ENCODE results near the gene PHLDB1. TPM values are rescaled to one million over a fixed set of nuclear protein-coding genes. Genes with fewer than 3 reads are reported as not detected.
A peak's percentile ranks its signal among the peaks of the same experiment; 100 is the strongest.

Gene PHLDB1
- polyA plus RNA-seq, 1 donor from 2014 or later = not detected

DNA sequence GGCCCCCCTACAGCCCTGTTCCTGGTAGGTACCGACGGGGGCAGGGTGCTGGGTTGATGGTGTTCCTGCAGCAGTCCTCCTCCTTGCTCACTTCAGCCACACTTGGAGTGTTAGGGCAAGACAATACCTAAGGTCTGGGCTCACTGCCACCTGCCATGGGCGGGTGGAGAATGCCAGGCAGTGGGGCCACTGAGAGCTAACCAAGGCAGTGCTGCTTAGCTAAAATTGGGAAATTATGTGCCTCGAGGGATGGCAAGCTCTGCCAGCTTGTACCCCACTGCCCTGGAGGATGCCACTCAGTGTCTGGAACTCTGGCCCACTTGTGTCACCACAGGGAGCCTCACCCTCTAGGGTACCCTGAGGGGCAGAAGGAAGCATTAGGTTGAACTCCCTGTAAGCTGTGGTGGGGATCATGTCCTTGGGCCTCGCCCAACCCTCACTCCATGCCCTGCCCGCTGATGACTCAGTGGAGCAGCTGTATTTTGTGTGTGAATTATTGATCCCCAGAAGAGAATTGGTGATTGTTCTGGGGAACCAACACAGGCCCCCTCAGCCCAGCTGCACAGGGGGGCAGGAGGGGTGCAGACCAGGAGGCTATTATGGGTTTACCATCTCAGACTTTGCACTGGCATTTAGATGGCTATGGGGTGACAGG, 17.7 kb downstream of the PHLDB1 start:
- H3K4me1 Mint-ChIP-seq = peaks cover 0 to 5% (median 0%) of the 10 kb centered on the region in 3 donors
- no peak overlapping the region for H3K27ac Mint-ChIP-seq
- no peak overlapping the region for H3K4me3 Mint-ChIP-seq
- no peaks in the 10 kb centered on the region for H3K36me3 Mint-ChIP-seq
- H3K27me3 Mint-ChIP-seq = peaks cover 12% of the 10 kb centered on the region
- no peaks in the 10 kb centered on the region for H3K9me3 Mint-ChIP-seq

DNA sequence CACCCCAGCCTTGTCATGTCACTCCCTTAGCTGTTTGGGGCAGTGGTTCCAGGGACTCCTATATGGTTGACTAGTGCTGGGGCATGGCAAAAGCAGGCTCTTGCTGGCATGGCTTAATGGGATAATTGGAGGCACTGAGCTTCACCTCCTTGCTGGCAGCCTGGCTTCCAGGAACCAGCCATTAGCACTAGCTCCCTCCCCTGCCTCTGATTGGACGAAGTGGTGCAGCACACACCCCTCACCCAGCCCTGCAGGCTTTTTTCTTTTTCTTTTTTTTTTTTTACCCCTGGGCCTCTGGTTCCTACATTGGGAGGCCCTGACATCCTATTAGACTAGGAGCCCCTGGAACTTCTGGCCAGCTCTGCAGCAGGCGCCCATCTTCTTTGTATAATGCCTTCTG, 18.6 kb downstream of the PHLDB1 start:
- H3K27me3 Mint-ChIP-seq = peaks cover 7% of the 10 kb centered on the region
- H3K4me3 Mint-ChIP-seq = no peak overlapping the region
- H3K27ac Mint-ChIP-seq = no peak overlapping the region
- H3K36me3 Mint-ChIP-seq = no peaks in the 10 kb centered on the region
- H3K4me1 Mint-ChIP-seq = peaks cover 0 to 4% (median 0%) of the 10 kb centered on the region in 3 donors
- no peaks in the 10 kb centered on the region for H3K9me3 Mint-ChIP-seq

- H3K4me3 Mint-ChIP-seq = no peak overlapping the region
- H3K27me3 Mint-ChIP-seq = no peaks in the 10 kb centered on the region
- no peaks in the 10 kb centered on the region for H3K4me1 Mint-ChIP-seq
- H3K9me3 Mint-ChIP-seq = no peaks in the 10 kb centered on the region
- no peak overlapping the region for H3K27ac Mint-ChIP-seq
- no peaks in the 10 kb centered on the region for H3K36me3 Mint-ChIP-seq
Observed at GRCh38 chr11:118627566-118627965, 20.2 kb downstream of the PHLDB1 start.

- no peaks in the 10 kb centered on the region for H3K36me3 Mint-ChIP-seq
- no peaks in the 10 kb centered on the region for H3K9me3 Mint-ChIP-seq
- H3K27ac Mint-ChIP-seq = no peak overlapping the region
- no peaks in the 10 kb centered on the region for H3K4me1 Mint-ChIP-seq
- no peak overlapping the region for H3K4me3 Mint-ChIP-seq
- peaks cover 3% of the 10 kb centered on the region for H3K27me3 Mint-ChIP-seq
Observed at GRCh38 chr11:118628031-118628430, 20.6 kb downstream of the PHLDB1 start.

GRCh38 chr11:118628432-118628831, 21.0 kb downstream of the PHLDB1 start:
- Mint-ChIP-seq H3K4me1 (no peaks in the 10 kb centered on the region), H3K36me3 (no peaks in the 10 kb centered on the region), H3K27ac (no peak overlapping the region)

DNA sequence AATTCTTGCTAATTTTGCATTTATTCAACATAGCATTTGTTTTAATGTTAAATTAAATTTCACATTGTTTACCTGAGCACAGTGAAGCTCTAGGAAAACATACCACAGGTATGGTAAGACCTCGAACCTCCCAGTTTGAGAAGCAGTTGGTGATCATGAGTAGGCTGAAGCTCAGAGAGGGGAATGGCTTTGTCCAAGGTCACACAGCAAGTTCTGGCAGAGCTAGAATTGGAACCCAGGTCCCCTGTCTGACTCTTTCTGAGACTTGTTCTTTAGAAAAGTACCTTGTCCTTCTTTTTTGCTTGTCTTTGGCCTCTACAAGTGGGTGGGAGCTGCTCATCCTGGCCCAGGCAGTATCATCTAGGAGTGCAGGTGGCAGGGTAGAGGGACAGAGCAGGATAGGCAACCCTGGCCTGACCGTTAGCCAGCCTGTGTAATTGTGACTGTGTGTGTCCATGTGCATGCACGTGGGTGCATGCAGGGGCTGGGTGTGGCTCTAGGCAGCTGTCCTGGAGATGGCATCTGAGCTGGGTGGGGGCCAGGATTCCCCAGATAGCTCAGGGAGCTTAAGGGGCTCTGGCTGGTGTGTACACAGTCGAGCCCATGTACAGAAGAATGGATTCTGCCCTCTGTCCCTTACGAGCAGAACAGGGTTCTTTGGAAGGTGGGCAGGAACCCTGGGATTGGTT, 21.6 kb downstream of the PHLDB1 start:
- Mint-ChIP-seq H3K27ac (no peak overlapping the region), H3K36me3 (no peaks in the 10 kb centered on the region), H3K27me3 (peaks cover 3% of the 10 kb centered on the region), H3K4me3 (no peak overlapping the region), H3K4me1 (no peaks in the 10 kb centered on the region), H3K9me3 (no peaks in the 10 kb centered on the region)

More at GRCh38 chr11:118628432-118628831, 21.0 kb downstream of the PHLDB1 start:
- no peak overlapping the region for H3K4me3 Mint-ChIP-seq
- peaks cover 3% of the 10 kb centered on the region for H3K27me3 Mint-ChIP-seq
- H3K9me3 Mint-ChIP-seq = no peaks in the 10 kb centered on the region

GRCh38 chr11:118629761-118630661, 22.6 kb downstream of the PHLDB1 start:
- Mint-ChIP-seq H3K27ac (no peak overlapping the region), H3K9me3 (no peaks in the 10 kb centered on the region), H3K36me3 (no peaks in the 10 kb centered on the region), H3K4me3 (no peak overlapping the region), H3K27me3 (peaks cover 3% of the 10 kb centered on the region), H3K4me1 (no peaks in the 10 kb centered on the region)

- no peaks in the 10 kb centered on the region for H3K4me1 Mint-ChIP-seq
- H3K27me3 Mint-ChIP-seq = peaks cover 5% of the 10 kb centered on the region
- H3K9me3 Mint-ChIP-seq = no peaks in the 10 kb centered on the region
- H3K4me3 Mint-ChIP-seq = no peak overlapping the region
- H3K36me3 Mint-ChIP-seq = no peaks in the 10 kb centered on the region
- no peak overlapping the region for H3K27ac Mint-ChIP-seq
Observed at GRCh38 chr11:118631142-118631909, 23.9 kb downstream of the PHLDB1 start.

GRCh38 chr11:118632577-118633318, 25.3 kb downstream of the PHLDB1 start:
- no peaks in the 10 kb centered on the region for H3K9me3 Mint-ChIP-seq
- H3K4me1 Mint-ChIP-seq = no peaks in the 10 kb centered on the region
- H3K4me3 Mint-ChIP-seq = no peak overlapping the region
- H3K27me3 Mint-ChIP-seq = peaks cover 5% of the 10 kb centered on the region
- H3K27ac Mint-ChIP-seq = peak overlapping the region in 1 of 3 donors; percentile 53
- H3K36me3 Mint-ChIP-seq = no peaks in the 10 kb centered on the region

DNA sequence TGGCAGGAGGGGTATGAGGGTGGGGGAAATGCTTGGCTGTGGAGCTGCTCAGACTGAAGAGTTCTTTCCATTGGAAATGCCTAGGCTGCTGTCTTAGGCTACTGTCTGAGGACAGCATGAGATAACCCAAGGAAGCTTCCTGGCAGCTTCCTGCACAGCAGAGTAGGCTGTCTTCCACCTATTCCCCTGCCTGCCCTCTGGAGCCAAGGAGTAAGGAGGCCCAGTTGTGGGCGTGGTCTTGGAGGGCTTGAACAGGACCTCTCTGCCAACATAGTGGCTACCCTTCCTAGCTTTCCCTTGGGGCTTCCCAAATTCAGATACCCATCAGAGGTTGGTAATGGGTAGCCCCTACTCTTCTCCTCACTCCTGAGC, 25.9 kb downstream of the PHLDB1 start:
- H3K27me3 Mint-ChIP-seq = peaks cover 5% of the 10 kb centered on the region
- H3K4me3 Mint-ChIP-seq = no peak overlapping the region

GRCh38 chr11:118633979-118634378, 26.6 kb downstream of the PHLDB1 start:
- Mint-ChIP-seq H3K27ac (no peak overlapping the region), H3K36me3 (no peaks in the 10 kb centered on the region), H3K4me1 (no peaks in the 10 kb centered on the region), H3K27me3 (peaks cover 5% of the 10 kb centered on the region), H3K4me3 (peak overlapping the region in 2 of 4 donors; percentile 48 to 57), H3K9me3 (no peaks in the 10 kb centered on the region)

More for the DNA sequence above, 25.9 kb downstream of the PHLDB1 start:
- H3K27ac Mint-ChIP-seq = no peak overlapping the region
- H3K36me3 Mint-ChIP-seq = no peaks in the 10 kb centered on the region
- no peaks in the 10 kb centered on the region for H3K9me3 Mint-ChIP-seq
- H3K4me1 Mint-ChIP-seq = no peaks in the 10 kb centered on the region

DNA sequence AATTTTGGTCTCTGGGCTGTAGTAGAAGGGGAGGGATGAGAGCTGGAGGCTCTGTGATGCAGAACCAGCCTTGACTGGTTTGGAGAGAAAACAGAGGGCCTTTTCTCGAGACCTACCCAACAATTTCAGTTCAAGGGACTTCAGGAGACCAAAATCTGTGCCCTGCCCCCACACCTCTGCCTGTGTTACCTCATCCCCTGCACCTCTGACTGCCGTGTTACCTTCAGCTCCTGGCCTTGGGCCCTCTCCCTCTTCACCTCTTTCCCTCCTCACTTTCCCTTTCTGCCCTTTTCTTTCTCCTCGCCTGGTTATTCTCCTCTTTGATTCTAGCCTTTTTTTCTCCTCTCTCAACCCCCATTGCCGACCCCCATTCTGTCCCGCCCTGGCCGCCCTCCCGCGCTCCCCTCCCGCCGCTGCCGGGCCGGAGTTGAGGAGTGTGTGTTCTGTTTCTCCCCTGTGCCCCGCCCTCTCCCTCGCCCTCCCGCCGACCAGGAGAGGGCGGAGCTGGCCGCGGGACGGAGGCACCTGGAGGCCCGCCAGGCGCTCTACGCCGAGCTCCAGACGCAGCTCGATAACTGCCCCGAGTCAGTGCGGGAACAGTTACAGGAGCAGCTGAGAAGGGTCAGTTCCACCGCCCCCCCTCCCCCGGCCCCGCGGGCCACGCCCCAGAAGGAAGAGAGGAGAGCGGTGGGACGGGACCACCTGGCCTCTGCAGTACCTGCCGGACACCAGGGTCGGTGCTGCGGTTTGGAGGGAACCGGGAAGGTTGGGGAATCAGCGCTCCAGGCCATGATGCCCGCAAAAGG, 27.2 kb downstream of the PHLDB1 start:
- no peaks in the 10 kb centered on the region for H3K36me3 Mint-ChIP-seq
- no peaks in the 10 kb centered on the region for H3K9me3 Mint-ChIP-seq
- peaks cover 5% of the 10 kb centered on the region for H3K27me3 Mint-ChIP-seq
- H3K4me1 Mint-ChIP-seq = no peaks in the 10 kb centered on the region
- H3K27ac Mint-ChIP-seq = no peak overlapping the region
- peak overlapping the region in 1 of 4 donors; percentile 57 for H3K4me3 Mint-ChIP-seq

DNA sequence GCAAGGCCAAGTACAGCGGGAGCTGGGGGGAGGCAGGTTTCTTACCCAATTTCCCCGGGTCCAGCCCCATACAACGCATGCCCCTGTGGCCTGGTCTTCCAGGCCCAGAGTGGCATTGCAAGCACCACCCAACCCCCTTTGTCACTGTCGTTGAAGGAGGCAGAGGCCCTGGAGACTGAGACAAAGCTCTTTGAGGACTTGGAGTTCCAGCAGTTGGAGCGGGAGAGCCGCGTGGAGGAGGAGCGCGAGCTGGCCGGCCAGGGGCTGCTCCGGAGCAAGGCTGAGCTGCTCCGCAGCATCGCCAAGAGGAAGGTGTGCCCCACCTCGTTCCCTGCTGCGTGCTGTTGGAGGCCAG, 27.8 kb downstream of the PHLDB1 start:
- Mint-ChIP-seq H3K9me3 (no peaks in the 10 kb centered on the region), H3K36me3 (no peaks in the 10 kb centered on the region), H3K4me3 (no peak overlapping the region), H3K27ac (no peak overlapping the region), H3K27me3 (peaks cover 5% of the 10 kb centered on the region), H3K4me1 (no peaks in the 10 kb centered on the region)

- Mint-ChIP-seq H3K4me3 (no peak overlapping the region), H3K27ac (no peak overlapping the region), H3K36me3 (no peaks in the 10 kb centered on the region), H3K27me3 (peaks cover 5% of the 10 kb centered on the region), H3K9me3 (no peaks in the 10 kb centered on the region), H3K4me1 (no peaks in the 10 kb centered on the region)
Observed at GRCh38 chr11:118635642-118636041, 28.2 kb downstream of the PHLDB1 start.
